ENCODE measurements around the gene SMIM35. TPM values are rescaled to one million over a fixed set of nuclear protein-coding genes. Genes with fewer than 3 reads are reported as not detected.

Gene SMIM35
- total RNA-seq, 1 experiment from 2014 or later, result not detected

DNA sequence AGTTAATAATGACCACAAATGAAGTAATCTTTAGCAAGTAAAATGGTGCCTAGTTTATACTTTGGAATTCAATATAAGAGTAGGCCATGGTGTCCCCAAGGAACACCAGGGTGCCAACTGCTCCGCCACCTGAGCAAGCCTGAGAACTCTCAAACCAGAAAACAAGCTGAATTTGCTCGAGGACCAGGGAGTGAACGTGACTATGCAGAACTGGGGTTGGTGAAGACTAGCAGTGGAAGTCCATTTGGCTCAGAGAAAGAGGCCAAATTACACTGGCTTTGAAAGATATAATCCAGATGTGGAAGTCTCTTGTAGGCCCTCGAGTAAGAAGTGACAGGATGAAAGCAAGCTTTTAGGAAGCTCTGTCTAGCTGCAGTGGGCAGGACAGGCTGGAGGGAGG is 8.7 kb upstream of the SMIM35 start:
- H3K4ac ChIP-seq (ENCODE audit: low read depth, low read length), result no peak overlapping the region
- no peak overlapping the region for H2BK5ac ChIP-seq (ENCODE audit: insufficient read length, low read length)
- TF ChIP-seq, protein P1, sequence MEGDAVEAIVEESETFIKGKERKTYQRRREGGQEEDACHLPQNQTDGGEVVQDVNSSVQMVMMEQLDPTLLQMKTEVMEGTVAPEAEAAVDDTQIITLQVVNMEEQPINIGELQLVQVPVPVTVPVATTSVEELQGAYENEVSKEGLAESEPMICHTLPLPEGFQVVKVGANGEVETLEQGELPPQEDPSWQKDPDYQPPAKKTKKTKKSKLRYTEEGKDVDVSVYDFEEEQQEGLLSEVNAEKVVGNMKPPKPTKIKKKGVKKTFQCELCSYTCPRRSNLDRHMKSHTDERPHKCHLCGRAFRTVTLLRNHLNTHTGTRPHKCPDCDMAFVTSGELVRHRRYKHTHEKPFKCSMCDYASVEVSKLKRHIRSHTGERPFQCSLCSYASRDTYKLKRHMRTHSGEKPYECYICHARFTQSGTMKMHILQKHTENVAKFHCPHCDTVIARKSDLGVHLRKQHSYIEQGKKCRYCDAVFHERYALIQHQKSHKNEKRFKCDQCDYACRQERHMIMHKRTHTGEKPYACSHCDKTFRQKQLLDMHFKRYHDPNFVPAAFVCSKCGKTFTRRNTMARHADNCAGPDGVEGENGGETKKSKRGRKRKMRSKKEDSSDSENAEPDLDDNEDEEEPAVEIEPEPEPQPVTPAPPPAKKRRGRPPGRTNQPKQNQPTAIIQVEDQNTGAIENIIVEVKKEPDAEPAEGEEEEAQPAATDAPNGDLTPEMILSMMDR (conservative IDR thresholded peaks at IDR 0.05), result no peak
- H3K4me2 ChIP-seq (ENCODE audit: insufficient read depth, insufficient read length, low read length), result no peak overlapping the region
- no peaks in the 10 kb centered on the region for H3K36me3 Mint-ChIP-seq (ENCODE audit: insufficient read depth in 1 of 3, low read depth in 3 of 3)
- H3K79me1 ChIP-seq (ENCODE audit: insufficient read depth, low read depth, low read length, poor library complexity, severe bottlenecking), result no peaks in the 10 kb centered on the region
- no peak overlapping the region for H3K27ac ChIP-seq (ENCODE audit: insufficient read length, low read depth, low read length)
- H4K91ac ChIP-seq (ENCODE audit: insufficient read length, low read depth, low read length), result no peak overlapping the region
- H2BK12ac ChIP-seq (ENCODE audit: insufficient read length, low read depth, low read length), result no peak overlapping the region
- H2BK120ac ChIP-seq (ENCODE audit: low read depth, low read length, poor library complexity, severe bottlenecking), result no peak overlapping the region
- H3K56ac ChIP-seq (ENCODE audit: insufficient read length, low read depth, low read length), result no peak overlapping the region
- H3K23me2 ChIP-seq (ENCODE audit: insufficient read length, low read depth, low read length, poor library complexity, severe bottlenecking), result no peaks in the 10 kb centered on the region
- no peak overlapping the region for H4K5ac ChIP-seq (ENCODE audit: insufficient read length, low read depth, low read length)
- peaks cover 3% of the 10 kb centered on the region; the same call in 1 of the 2 replicates for H3K4me1 ChIP-seq (ENCODE audit: insufficient read depth, low read length)
- no peak overlapping the region for H2AFZ ChIP-seq (ENCODE audit: low read length)
- DNase-seq, result no peak
- H3T11ph ChIP-seq (ENCODE audit: low read length), result no peak overlapping the region
- peaks cover 17 to 29% of the 10 kb centered on the region in 2 experiments for H3K4me1 Mint-ChIP-seq
- no peak overlapping the region for H2BK15ac ChIP-seq (ENCODE audit: low read depth, low read length)
- H3K27me3 Mint-ChIP-seq (ENCODE audit: low read depth), result peaks cover 14% of the 10 kb centered on the region
- H3K79me2 ChIP-seq (ENCODE audit: insufficient read depth, low read length), result no peaks in the 10 kb centered on the region
- no peak overlapping the region for H3K23ac ChIP-seq (ENCODE audit: insufficient read length, low read depth, low read length)
- H2AK5ac ChIP-seq (ENCODE audit: insufficient read length, low read length), result no peak overlapping the region
- H3K4me3 Mint-ChIP-seq, result no peak overlapping the region
- H3K9me3 ChIP-seq (ENCODE audit: control insufficient read depth, low read depth, low read length), result no peaks in the 10 kb centered on the region
- no peak overlapping the region for H3K14ac ChIP-seq (ENCODE audit: insufficient read depth, low read length)
- no peak overlapping the region for H4K8ac ChIP-seq (replicated peaks; ENCODE audit: insufficient read length, low read depth, low read length)
- H3K18ac ChIP-seq (ENCODE audit: insufficient read length, low read depth, low read length), result no peak overlapping the region
- no CpG with 5 or more reads among the region's 4 CpGs for WGBS (ENCODE audit: extremely low coverage, insufficient read length, low lambda C conversion rate)
- H3K9ac ChIP-seq (ENCODE audit: extremely low read depth, insufficient read length, low read length), result no peak overlapping the region
- H3K27ac Mint-ChIP-seq, result no peak overlapping the region
- H4K20me1 ChIP-seq (ENCODE audit: control insufficient read depth, insufficient read depth, insufficient read length), result no peaks in the 10 kb centered on the region
- H3K9me3 Mint-ChIP-seq, result no peaks in the 10 kb centered on the region
- no peak overlapping the region for H2BK20ac ChIP-seq (ENCODE audit: low read depth, low read length, poor library complexity, severe bottlenecking)
- no peaks in the 10 kb centered on the region; the same call in 1 of the 2 replicates for H3K27me3 ChIP-seq (ENCODE audit: insufficient read depth, low read length)

Measured in H9 (cell line).